HepG2 (cell line): ENCODE data around the gene ZMIZ1. TPM values are rescaled to one million over a fixed set of nuclear protein-coding genes. Genes with fewer than 3 reads are reported as not detected.
A peak's percentile ranks its signal among the peaks of the same experiment; 100 is the strongest.

Source experiments
- DMAP1 ChIP-seq: IDR thresholded peaks from 2 replicates; pipeline ENCODE4 v1.6.1; 2016
- MATR3 ChIP-seq: sonication (generic); formaldehyde crosslinking; IDR thresholded peaks from 2 replicates; pipeline ENCODE4 v1.4.0; 2020; ENCODE audit warnings: missing genetic modification reagents
- MYNN ChIP-seq: sonication (generic); formaldehyde crosslinking; IDR thresholded peaks from 2 replicates; pipeline ENCODE4 v1.4.0; 2020; ENCODE audit warnings: mild to moderate bottlenecking, low read depth, missing genetic modification reagents
- PREB ChIP-seq: sonication (generic); formaldehyde crosslinking; IDR thresholded peaks from 2 replicates; pipeline ENCODE4 v1.4.0; 2020; ENCODE audit warnings: missing genetic modification reagents
- SNAI1 ChIP-seq: sonication (generic); formaldehyde crosslinking; IDR thresholded peaks from 2 replicates; pipeline ENCODE4 v1.5.0; 2020; ENCODE audit warnings: mild to moderate bottlenecking, missing genetic modification reagents, borderline replicate concordance
- SP4 ChIP-seq: sonication (generic); formaldehyde crosslinking; IDR thresholded peaks from 2 replicates; pipeline ENCODE4 v1.8.1; 2023; ENCODE audit warnings: mild to moderate bottlenecking, missing genetic modification reagents
- TSC22D2 ChIP-seq: sonication (generic); formaldehyde crosslinking; IDR thresholded peaks from 2 replicates; pipeline ENCODE4 v1.5.1; 2020; ENCODE audit warnings: missing genetic modification reagents, mild to moderate bottlenecking, borderline replicate concordance
- ZNF18 ChIP-seq: sonication (generic); formaldehyde crosslinking; IDR thresholded peaks from 2 replicates; pipeline ENCODE4 v1.8.0; 2022; ENCODE audit warnings: mild to moderate bottlenecking, missing genetic modification reagents; ENCODE audit not compliant: insufficient replicate concordance
- ZNF207 ChIP-seq: fragments of 450-650 bp; IDR thresholded peaks from 2 replicates; pipeline ENCODE4 v1.6.1; 2016; ENCODE audit warnings: antibody characterized with exemption, borderline replicate concordance
- ZNF761 ChIP-seq: sonication (generic); formaldehyde crosslinking; conservative IDR thresholded peaks from 2 replicates; pipeline ENCODE4 v1.4.0; 2020; ENCODE audit warnings: mild to moderate bottlenecking, missing genetic modification reagents
- ZNF878 ChIP-seq: sonication (generic); formaldehyde crosslinking; IDR thresholded peaks from 2 replicates; pipeline ENCODE4 v1.8.1; 2023; ENCODE audit warnings: mild to moderate bottlenecking, missing genetic modification reagents, moderate library complexity
- ZNF891 ChIP-seq: sonication (generic); formaldehyde crosslinking; IDR thresholded peaks from 2 replicates; pipeline ENCODE4 v1.5.0; 2020; ENCODE audit warnings: mild to moderate bottlenecking, missing genetic modification reagents
- polyA plus RNA-seq, 8 experiments: library from polyadenylated mRNA; depleted of rRNA in 3 of 8; stranded (reverse) in 7 of 8; unstranded in 1 of 8; fragments of >200 nt; fragmentation: Illumina TruSeq in 4 of 8; extraction: Trizol in 4 of 8; gene quantifications; 2 replicates each; pipeline versions ENCODE4 v1.2.1 to v1.2.3, GENCODE V29; 2011 to 2016; ENCODE audit warnings: low read depth in 4 of 8, missing spikeins in 1 of 8, mixed read lengths in 1 of 8; ENCODE audit not compliant: insufficient read depth in 1 of 8
- total RNA-seq, 5 experiments: library from RNA; depleted of rRNA; stranded (reverse); fragments of >200 nt; fragmentation: Illumina TruSeq; extraction: Trizol; gene quantifications; 2 replicates each; pipeline ENCODE4 v1.2.3, GENCODE V29; 2016; ENCODE audit warnings: low read depth in 1 of 5

The ZMIZ1 gene
- total and polyA plus RNA-seq, 2 of the 13 experiments (the other 11 are each of a cell fraction or from before 2014, with no cell fraction given): 5.3 to 10.2 TPM

GRCh38 chr10:79347894-79348639, 279.3 kb downstream of the ZMIZ1 start (continued):
- TF ChIP-seq ZNF18 (CRISPR knock-in tag) (peak; percentile 83), ZNF761 (no peak), MYNN (no peak), MATR3 (CRISPR knock-in tag) (no peak), PREB (no peak), ZNF878 (CRISPR knock-in tag) (peak; percentile 88), ZNF207 (no peak), SNAI1 (CRISPR knock-in tag) (peak; percentile 89), TSC22D2 (CRISPR knock-in tag) (peak; percentile 65; the same call in 1 of the 2 replicates), DMAP1 (CRISPR knock-in tag) (peak; percentile 85), SP4 (CRISPR knock-in tag) (no peak), ZNF891 (CRISPR knock-in tag) (0 out of 2 replicates have a peak, but pooled peaks have one; percentile 31)
